ENCODE results near the gene UACA. TPM values are rescaled to one million over a fixed set of nuclear protein-coding genes. Genes with fewer than 3 reads are reported as not detected.
A peak's percentile ranks its signal among the peaks of the same experiment; 100 is the strongest.

UACA gene
- total RNA-seq, 2 donors from 2014 or later = 16.3 to 35.2 TPM

DNA sequence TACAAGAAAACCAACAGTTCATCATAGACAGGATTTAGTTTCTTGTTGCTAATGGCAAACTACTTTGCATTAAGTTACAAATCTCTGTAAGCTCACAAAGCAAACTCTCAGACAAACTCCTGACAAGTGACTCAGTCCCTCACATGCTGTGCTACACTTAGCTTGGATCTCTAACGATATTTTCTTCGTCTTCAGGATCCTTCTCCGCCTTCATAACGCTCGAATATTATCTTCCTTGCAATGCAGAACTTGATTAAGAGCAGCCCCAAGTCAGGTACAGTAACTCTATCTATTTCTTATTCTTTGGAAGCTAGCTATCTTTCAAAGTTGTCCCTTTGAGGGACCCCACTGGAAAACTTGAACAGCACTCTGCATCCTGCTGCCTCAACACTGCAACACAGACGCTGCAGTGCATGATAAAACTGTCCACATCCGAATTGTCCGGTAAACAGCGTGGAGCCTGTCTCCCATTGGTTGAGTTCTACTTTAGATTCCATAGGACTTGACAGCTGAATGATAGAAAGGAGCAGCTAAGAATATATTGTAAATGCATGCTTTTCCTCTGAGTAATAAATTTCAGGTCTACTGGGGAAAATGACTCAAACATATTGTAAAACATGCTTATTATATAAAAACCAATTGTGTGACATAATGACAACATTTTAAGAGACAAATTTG, 61.3 kb downstream of the UACA start:
- Histone ChIP-seq H3K36me3 (no peaks in the 10 kb centered on the region), H3K27me3 (replicated peaks; ENCODE audit: insufficient read depth) (no peaks in the 10 kb centered on the region), H3K9me3 (no peaks in the 10 kb centered on the region), H3K4me3 (no peak overlapping the region), H3K4me1 (replicated peaks) (no peaks in the 10 kb centered on the region), H3K27ac (peak overlapping the region; percentile 43 to 49)
- DNase-seq (ENCODE audit: low spot score) = no peak
- WGBS = 40% methylated on average over 9 of the region's 9 CpGs
- TF ChIP-seq POLR2A (IDR thresholded peaks at IDR 0.05) (no peak), POLR2AphosphoS5 (IDR thresholded peaks at IDR 0.05) (no peak)
- TF ChIP-seq, protein P1, sequence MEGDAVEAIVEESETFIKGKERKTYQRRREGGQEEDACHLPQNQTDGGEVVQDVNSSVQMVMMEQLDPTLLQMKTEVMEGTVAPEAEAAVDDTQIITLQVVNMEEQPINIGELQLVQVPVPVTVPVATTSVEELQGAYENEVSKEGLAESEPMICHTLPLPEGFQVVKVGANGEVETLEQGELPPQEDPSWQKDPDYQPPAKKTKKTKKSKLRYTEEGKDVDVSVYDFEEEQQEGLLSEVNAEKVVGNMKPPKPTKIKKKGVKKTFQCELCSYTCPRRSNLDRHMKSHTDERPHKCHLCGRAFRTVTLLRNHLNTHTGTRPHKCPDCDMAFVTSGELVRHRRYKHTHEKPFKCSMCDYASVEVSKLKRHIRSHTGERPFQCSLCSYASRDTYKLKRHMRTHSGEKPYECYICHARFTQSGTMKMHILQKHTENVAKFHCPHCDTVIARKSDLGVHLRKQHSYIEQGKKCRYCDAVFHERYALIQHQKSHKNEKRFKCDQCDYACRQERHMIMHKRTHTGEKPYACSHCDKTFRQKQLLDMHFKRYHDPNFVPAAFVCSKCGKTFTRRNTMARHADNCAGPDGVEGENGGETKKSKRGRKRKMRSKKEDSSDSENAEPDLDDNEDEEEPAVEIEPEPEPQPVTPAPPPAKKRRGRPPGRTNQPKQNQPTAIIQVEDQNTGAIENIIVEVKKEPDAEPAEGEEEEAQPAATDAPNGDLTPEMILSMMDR (IDR thresholded peaks at IDR 0.05) = no peak
- intact Hi-C loops (cut with DNase I) = no loop called here

DNA sequence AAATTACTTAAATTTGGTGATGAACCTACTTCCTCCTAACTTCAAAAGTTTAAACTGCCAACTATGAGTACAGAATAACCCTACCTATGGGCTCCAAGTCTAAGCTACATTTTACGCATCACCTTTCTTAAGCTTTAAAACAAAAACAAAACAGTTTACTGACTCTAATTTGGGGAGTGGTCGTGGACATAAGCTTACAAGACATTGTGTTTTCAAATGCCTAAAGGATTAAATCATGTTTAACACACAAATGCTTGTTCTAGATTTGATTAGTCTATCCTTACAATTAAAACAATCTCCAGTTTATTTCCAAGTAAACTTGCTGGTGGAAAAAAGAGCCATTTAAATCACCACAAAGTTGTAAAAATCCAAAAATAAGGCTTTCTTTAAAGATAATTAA, 62.2 kb downstream of the UACA start:
- Histone ChIP-seq H3K4me3 (no peak overlapping the region), H3K9me3 (no peaks in the 10 kb centered on the region), H3K27ac (peak overlapping the region; percentile 43 to 49), H3K27me3 (replicated peaks; ENCODE audit: insufficient read depth) (no peaks in the 10 kb centered on the region), H3K36me3 (no peaks in the 10 kb centered on the region), H3K4me1 (replicated peaks) (no peaks in the 10 kb centered on the region)
- no peak for DNase-seq (ENCODE audit: low spot score)
- intact Hi-C loops (cut with DNase I) = no loop called here
- 48% methylated on average over 2 of the region's 2 CpGs for WGBS
- TF ChIP-seq POLR2AphosphoS5 (IDR thresholded peaks at IDR 0.05) (no peak), POLR2A (IDR thresholded peaks at IDR 0.05) (no peak)
- TF ChIP-seq, protein P1 (IDR thresholded peaks at IDR 0.05) = no peak

DNA sequence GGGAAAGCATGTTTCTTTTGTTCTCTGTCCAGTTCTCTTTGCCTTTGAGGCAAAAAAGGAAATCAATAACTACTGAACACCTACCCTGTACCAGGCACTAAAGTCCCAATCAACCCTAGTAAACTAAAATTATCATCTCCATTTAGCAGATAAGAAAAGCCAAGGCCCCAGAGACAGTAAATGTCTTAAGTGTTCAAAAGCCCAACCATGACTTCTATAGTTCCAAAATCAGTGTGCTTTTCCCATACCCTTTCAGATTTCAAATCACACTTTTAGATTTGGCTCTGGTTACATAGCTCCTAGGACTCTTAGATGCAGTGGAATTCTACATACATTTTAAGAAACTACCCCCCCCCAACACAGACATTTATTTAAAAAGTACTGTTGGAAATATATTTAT, 63.5 kb downstream of the UACA start:
- TF ChIP-seq POLR2A (IDR thresholded peaks at IDR 0.05) (no peak), POLR2AphosphoS5 (IDR thresholded peaks at IDR 0.05) (no peak)
- TF ChIP-seq, protein P1 (IDR thresholded peaks at IDR 0.05) = no peak
- Histone ChIP-seq H3K4me3 (no peak overlapping the region), H3K27ac (peak overlapping the region in 1 of 2 donors; percentile 5)

GRCh38 chr15:70698836-70699390, 64.4 kb downstream of the UACA start:
- H3K36me3 ChIP-seq = no peaks in the 10 kb centered on the region
- peak overlapping the region in 1 of 2 donors; percentile 0 for H3K27ac ChIP-seq
- DNase-seq (ENCODE audit: low spot score) = no peak
- TF ChIP-seq, protein P1 (IDR thresholded peaks at IDR 0.05) = no peak
- TF ChIP-seq POLR2A (IDR thresholded peaks at IDR 0.05) = no peak
- no peak for TF ChIP-seq POLR2AphosphoS5 (IDR thresholded peaks at IDR 0.05)
- no peaks in the 10 kb centered on the region for H3K27me3 ChIP-seq (replicated peaks; ENCODE audit: insufficient read depth)
- intact Hi-C loops (cut with DNase I) = no loop called here
- no peaks in the 10 kb centered on the region for H3K9me3 ChIP-seq
- 56% methylated on average over 3 of the region's 3 CpGs for WGBS
- H3K4me1 ChIP-seq (replicated peaks) = no peaks in the 10 kb centered on the region
- no peak overlapping the region for H3K4me3 ChIP-seq

More for the DNA sequence above, 63.5 kb downstream of the UACA start:
- Histone ChIP-seq H3K4me1 (replicated peaks) (no peaks in the 10 kb centered on the region), H3K36me3 (no peaks in the 10 kb centered on the region), H3K9me3 (no peaks in the 10 kb centered on the region), H3K27me3 (replicated peaks; ENCODE audit: insufficient read depth) (no peaks in the 10 kb centered on the region)
- intact Hi-C loops (cut with DNase I) = no loop called here
- DNase-seq (ENCODE audit: low spot score) = no peak

DNA sequence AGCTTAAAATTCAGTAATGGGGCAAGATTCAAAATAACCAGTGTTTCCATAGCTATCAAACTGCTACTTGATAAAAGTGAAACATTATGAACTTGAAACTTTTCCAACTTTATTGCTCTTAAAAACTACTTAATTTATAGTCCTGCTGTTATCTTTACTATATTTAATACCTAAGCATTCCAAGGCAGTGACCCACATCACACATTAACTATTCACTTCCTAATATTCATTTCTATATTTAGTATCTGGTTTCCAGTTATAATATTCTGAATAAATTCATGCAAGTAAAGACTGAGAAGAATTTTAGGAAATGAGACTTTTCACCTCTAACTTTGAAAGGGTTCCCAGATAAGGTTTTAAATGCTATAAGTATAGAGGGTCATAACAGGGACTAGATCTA, 64.9 kb downstream of the UACA start:
- no peak overlapping the region for H3K4me3 ChIP-seq
- no peak overlapping the region for H3K27ac ChIP-seq
- intact Hi-C loops (cut with DNase I) = no loop called here
- H3K27me3 ChIP-seq (replicated peaks; ENCODE audit: insufficient read depth) = no peaks in the 10 kb centered on the region
- TF ChIP-seq POLR2AphosphoS5 (IDR thresholded peaks at IDR 0.05) (no peak), POLR2A (IDR thresholded peaks at IDR 0.05) (no peak)
- TF ChIP-seq, protein P1 (IDR thresholded peaks at IDR 0.05) = no peak
- DNase-seq (ENCODE audit: low spot score) = no peak
- H3K36me3 ChIP-seq = no peaks in the 10 kb centered on the region
- no peaks in the 10 kb centered on the region for H3K9me3 ChIP-seq
- H3K4me1 ChIP-seq (replicated peaks) = no peaks in the 10 kb centered on the region
